A673 (cell line): ENCODE measurements around the gene SSC4D.
"Not testable (repeated sequence)": the region's sequence is repeated elsewhere in the genome, so short reads cannot be mapped to it uniquely, and the experiment has no call there.

Source experiments
- EZH2 ChIP-seq: fragments of 200-600 bp; sonication (generic); IDR thresholded peaks from 2 replicates; pipeline ENCODE4 v1.6.1; 2017; ENCODE audit warnings: borderline replicate concordance, low read depth, mild to moderate bottlenecking, mixed read lengths, antibody characterized with exemption, low read length; ENCODE audit not compliant: poor library complexity, severe bottlenecking
- TF ChIP-seq, protein P1 (sequence below): fragments of 300-800, 200-600 bp; sonication (generic); conservative IDR thresholded peaks from 2 replicates; pipeline ENCODE4 v1.5.1; 2017; ENCODE audit warnings: low read depth, mild to moderate bottlenecking, antibody characterized with exemption, low read length, moderate library complexity, mixed read lengths

DNA sequence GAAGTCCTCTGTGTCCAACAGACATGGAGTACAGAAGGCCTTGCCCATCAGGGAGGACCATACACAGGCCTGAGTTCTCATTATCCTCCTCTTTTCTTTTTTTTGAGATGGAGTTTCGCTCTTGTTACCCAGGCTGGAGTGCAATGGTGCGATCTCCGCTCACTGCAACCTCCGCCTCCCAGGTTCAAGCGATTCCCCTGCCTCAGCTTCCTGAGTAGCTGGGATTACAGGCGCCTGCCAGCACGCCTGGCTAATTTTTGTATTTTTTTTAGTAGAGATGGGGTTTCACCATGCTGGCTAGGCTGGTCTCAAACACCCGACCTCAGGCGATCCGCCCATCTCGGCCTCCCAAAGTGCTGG, 13.9 kb downstream of the SSC4D start:
- TF ChIP-seq, protein P1, sequence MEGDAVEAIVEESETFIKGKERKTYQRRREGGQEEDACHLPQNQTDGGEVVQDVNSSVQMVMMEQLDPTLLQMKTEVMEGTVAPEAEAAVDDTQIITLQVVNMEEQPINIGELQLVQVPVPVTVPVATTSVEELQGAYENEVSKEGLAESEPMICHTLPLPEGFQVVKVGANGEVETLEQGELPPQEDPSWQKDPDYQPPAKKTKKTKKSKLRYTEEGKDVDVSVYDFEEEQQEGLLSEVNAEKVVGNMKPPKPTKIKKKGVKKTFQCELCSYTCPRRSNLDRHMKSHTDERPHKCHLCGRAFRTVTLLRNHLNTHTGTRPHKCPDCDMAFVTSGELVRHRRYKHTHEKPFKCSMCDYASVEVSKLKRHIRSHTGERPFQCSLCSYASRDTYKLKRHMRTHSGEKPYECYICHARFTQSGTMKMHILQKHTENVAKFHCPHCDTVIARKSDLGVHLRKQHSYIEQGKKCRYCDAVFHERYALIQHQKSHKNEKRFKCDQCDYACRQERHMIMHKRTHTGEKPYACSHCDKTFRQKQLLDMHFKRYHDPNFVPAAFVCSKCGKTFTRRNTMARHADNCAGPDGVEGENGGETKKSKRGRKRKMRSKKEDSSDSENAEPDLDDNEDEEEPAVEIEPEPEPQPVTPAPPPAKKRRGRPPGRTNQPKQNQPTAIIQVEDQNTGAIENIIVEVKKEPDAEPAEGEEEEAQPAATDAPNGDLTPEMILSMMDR, result not testable (repeated sequence)
- not testable (repeated sequence) for TF ChIP-seq EZH2
